GM21717 (cell line): ENCODE results near the gene LRP8.

Source experiments
- ATAC-seq: cut with Tn5 transposase; IDR thresholded peaks from one replicate; pipeline ENCODE4 v1.9.1; 2021; ENCODE audit warnings: mild to moderate bottlenecking, moderate library complexity; ENCODE audit not compliant: unreplicated experiment

LRP8 gene

DNA sequence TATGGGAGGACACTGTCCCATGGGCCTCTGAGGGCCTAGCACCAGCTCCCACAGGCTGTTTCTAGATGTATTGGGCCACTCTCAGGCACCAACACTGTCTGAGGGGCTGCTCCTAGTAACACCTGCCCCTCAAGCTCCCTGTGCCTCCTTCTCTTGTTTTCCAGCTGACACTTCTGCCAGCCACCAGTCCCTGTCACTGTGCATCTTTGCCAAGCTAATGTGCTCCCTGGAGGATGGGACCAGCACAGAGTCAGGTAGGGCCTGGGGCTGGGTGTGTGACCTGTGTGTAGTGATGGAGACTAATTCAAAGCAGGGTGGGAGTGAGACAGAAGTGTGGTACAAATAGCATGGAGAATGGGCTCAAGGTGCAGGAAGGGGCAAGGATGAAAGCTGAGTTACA is 60.1 kb downstream of the LRP8 start:
- ATAC-seq, result no peak

GRCh38 chr1:53266038-53266437 is 61.8 kb downstream of the LRP8 start:
- ATAC-seq, result no peak

- ATAC-seq, result no peak
Measured at GRCh38 chr1:53265581-53265980, 62.3 kb downstream of the LRP8 start.

GRCh38 chr1:53264048-53264447 is 63.8 kb downstream of the LRP8 start:
- ATAC-seq, result no peak

DNA sequence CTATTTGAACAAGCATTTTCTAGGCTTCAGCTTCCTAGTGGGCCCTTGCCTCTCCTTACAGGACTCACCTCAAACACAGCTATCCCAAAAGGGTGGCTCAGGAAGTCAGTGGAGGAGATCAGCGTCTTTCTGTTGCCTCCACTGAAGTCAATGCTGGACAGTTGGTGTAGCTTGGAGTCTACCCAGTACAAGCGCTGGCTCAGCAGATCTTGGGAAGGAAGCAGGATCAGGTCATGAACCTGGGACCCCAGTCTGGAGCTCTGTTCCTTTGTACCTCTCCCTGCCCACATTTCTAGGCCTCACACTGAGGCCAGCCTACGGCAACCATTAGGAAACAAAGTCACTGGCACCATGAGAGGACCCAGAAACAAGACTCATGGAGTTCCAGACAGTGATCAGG is 65.9 kb downstream of the LRP8 start:
- ATAC-seq, result no peak

- ATAC-seq, result no peak
Measured at GRCh38 chr1:53260631-53261247, 67.1 kb downstream of the LRP8 start.

- ATAC-seq, result peak; percentile 50
Measured at GRCh38 chr1:53259932-53260331, 67.9 kb downstream of the LRP8 start.

DNA sequence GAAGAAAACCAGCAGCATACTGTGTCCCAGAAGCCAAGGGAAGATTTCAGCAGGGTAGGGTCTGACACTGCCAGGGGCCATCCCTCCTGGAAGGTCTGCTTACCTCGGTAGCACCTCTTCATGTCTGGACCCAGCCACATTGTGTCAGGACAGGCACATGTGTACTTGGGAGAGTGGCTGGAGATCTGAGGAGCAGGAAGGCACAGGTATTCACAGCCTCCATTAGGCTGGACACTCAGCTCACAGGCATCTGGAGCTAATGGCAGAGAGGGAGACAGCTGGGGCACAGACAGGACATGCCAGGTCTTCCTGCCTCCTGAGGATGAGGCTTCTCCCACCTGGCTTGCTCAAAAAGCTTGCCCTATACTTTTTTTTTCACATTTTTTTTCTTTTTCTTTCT is 69.7 kb downstream of the LRP8 start:
- ATAC-seq, result no peak

DNA sequence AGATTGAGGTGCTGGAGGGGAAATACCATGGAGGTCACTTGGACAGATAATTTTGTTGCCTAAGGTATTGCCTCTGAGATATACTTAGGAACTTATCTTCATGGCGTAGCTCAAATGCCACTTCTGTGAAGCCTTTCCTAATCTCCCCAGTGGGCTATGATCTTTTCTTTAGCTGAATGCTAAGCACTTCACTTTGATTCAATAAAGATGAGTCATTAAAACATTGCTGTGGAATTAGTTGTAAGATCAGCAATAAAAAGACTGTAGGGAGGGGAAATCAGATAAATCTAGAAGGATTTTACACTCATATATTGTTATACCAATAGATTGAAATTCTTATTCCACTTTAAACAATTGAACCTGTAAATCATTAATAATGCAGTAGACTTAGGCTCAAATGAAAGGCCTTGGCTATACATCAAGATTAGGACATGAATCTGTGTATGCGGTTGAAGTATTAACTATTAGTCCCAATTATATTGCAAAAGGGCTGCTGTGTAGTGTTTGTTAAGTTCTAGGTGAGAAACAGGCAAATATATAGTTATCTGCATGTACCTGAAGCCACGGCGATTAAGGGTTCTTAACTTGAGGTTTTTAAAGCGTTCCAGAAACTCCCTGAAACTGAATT is 70.3 kb downstream of the LRP8 start:
- no peak for ATAC-seq

DNA sequence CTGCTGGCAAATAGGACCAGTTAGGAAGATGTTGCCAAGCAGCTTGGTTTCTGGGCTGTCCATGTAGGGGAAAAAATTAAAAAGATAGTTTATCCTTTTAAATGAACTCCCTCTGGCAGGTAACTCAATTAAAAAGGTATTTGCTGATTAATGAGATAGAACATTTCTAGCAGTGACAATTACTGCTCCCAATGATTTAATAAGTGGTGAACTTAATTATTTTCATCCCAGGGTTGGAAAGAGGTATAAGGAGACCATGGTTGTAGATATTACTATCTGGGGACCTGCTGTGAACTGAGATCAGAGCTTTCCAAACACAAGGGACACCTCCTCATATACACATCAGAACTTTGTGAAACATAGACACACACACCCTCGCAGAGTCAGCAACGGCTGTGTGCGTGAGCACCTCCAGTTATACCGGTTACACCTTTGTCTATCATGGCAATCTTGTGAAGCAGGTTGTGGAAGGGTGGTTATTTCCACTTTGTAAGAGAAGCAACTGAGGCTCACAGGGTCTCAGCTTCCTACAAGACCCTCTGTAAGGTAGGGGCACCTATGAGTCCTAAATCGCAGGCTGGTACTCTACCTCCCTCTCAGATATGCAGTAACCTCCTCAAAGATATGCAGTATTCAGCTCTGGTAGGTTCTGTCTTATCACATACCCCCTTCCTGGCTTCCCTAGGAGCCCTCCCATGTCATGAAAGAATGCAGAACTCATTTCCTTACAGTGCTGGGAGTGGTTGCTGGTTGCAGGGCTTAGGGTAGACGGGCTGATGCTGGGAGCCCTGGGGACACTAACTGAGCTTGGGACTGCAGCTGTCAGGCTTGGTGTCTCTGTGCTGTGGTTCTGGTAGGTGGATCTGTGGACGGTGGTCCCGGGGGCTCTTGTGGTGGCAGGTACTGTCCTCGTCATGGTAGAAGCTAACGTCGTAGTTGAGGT is 71.1 kb downstream of the LRP8 start:
- no peak for ATAC-seq

DNA sequence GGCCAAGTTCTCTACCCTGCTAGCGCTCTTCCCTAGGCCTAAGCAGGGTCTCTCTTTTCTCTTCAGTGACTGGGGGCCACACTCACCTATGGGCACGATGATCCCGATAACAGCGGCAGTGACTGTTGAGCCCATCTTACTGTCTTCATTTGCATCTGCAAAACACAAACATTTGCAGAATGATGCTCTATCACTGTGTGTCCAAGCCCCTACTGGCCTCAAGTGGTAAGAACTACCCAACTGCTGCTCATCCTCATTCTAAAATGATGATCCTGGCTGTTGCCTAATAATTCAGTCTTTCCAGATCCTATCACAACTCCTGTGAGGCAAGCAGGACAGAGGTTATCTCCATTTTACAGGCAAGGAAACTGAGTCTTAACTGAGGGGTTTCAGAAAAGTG is 72.8 kb downstream of the LRP8 start:
- no peak for ATAC-seq

DNA sequence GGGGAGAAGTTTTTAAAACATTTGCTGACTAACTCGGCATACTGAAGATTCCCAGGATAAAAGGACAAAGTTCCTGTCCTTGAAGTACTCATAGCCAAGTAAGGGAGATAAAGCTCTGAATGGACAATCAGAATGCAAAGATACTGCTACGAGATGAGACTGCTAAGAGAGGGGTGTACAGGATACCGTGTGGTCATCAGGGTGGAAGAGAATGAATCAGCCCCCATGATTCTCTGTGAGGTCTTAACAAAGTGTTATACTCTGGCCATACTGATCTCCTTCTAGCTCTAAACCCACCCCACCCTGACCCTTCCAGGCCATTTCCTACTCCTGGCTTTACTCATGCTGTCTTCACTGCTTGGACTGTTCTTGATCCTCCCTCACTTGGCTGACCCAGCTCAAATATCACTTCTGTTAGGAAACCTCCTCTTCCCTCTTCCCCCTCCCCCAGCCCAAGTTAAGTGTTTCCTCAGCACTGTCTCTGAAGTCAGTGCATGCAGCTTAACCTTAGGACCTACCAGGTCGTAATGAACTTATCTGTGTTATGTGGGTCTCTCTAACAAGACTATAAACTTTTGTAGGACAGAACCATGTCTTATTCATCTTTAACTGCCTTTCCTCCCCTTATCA is 73.7 kb downstream of the LRP8 start:
- ATAC-seq, result no peak

GRCh38 chr1:53250325-53250724 is 77.5 kb downstream of the LRP8 start:
- ATAC-seq, result no peak

DNA sequence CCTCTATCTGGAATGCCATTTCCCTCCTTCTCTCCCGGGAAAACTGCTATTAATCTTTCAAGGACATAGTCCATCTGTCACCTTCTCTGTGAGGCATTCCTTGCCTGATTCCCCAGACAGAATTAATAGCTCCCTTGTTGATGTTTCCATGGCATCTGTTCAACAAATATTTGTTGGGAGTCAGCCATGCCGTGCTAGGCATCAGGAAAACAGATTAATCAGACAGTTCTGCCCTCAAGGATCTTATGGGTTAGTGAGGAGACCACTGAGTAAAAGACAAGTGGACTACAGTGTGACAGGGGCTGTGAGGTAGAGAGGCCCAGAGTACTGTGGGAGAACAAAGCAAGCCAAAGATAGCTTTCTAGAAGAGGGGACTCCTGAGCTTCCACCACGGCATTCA is 78.2 kb downstream of the LRP8 start:
- ATAC-seq, result no peak

GRCh38 chr1:53246261-53247134 is 81.4 kb downstream of the LRP8 start:
- ATAC-seq, result no peak

- ATAC-seq, result no peak
Measured at GRCh38 chr1:53244141-53244540, 83.7 kb downstream of the LRP8 start.

DNA sequence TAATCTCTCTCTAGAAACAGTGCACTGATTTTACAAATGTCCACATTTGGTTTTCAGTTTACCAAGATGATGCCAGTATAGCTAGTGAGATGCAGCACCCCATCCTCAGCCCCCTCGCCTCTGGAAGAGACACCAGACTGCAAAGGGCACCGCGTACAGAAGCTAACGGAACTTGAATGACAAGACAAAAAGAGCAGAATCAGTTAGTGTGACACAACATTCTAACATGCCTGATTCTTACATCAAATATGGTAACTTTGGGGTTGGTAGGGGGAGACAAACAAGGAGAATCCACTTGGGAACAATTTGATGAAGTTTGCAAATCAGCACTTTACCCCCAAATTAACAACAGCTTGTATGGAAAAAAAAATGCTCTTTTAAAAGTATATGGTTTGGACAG is 85.5 kb downstream of the LRP8 start:
- no peak for ATAC-seq

DNA sequence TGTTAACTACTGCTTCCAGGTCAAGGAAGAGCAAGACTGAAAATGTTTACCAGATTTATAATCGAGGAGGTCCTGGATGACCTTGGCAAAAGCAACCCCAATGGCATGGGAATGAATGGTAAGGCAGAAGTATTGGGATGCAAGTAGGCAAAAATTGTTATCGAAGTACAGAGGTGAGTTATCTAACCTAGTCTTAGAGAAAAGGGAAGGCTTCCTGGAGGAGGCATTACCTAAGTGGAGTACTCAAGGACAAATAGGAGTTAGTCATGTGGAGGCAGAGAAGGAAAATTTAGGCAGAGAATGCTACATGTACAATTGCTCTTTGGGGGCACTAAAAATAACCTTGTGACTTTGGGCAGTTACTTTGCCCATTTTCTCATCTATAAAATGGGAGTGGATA is 86.0 kb downstream of the LRP8 start:
- no peak for ATAC-seq

DNA sequence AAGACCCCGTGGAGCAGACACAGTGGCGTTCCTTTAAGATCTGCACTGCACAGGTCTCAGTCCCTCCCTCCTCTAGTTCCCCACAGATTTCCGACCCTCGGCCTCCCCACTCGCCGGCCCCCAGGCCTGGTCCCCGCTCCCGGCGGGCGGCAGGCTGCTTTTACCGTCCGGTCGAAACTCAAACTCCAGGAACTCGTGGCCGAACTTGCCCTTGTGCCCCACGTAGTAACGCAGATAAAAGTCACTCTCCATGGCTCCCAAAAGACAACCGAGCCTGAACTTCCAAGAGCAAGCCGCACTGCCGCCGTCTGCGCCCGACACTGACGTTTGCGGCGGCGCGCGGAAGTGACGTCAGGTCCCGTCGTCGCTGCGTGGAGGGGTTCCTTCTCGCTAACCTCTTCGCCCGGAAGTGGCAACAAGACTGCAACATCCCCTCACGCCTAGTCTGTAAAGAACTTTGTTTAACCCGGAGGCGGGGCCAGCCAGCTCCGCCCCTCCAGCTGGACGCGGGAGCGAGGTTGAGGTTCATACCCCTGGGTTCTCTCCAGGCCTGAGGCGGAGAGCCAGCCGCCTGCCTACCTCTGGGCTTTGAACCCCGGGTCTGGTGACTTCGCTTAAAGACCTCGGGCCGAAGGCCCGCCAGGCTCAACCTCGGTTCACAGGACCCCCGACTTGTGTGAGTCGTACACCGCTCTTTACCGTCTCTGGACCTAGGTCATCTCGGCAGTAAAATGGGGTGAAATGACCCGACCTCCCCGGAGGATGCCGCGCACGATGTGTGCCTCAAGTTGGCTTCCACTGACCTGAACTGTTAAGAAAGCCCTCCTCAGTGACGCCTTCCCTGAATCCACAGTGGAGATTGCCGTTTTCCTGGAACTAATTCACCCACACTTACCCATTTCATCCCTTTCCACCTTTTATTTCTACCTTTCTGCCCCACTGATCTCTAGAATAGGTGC is 89.4 kb downstream of the LRP8 start, which contains the start of gene MAGOH:
Gene MAGOH, minus strand, starts transcription at position 322 of the 959 bp plus-strand sequence. Its CDS starts 70 bp downstream, at position 252.
- ATAC-seq, result peak; percentile 95
